Jurkat, Clone E6-1 (cell line): ENCODE measurements around the gene BRD2.

Experiments used
- DNase-seq: peaks from one replicate; pipeline ENCODE4 v3.0.0-alpha.2; 2011; ENCODE audit warnings: low read depth, low spot score
- H3K4me3 ChIP-seq: 2 replicates; pipeline ENCODE4 v1.5.1; 2011; ENCODE audit warnings: mild to moderate bottlenecking, low read length, control low read depth, moderate library complexity

BRD2 gene

GRCh38 chr6:32947552-32948465 lies 20.6 kb upstream of the BRD2 start:
- no peak overlapping the region for H3K4me3 ChIP-seq
- no peak for DNase-seq

GRCh38 chr6:32949113-32949512 lies 19.3 kb upstream of the BRD2 start:
- DNase-seq, result no peak
- no peak overlapping the region for H3K4me3 ChIP-seq

- H3K4me3 ChIP-seq, result no peak overlapping the region
- no peak for DNase-seq
These were observed 18.4 kb upstream of the BRD2 start for GRCh38 chr6:32950010-32950409.

- no peak for DNase-seq
- H3K4me3 ChIP-seq, result no peak overlapping the region
These were observed 17.9 kb upstream of the BRD2 start for GRCh38 chr6:32950449-32950848.

- H3K4me3 ChIP-seq, result no peak within 1 kb of the TSS; the same call in 1 of the 2 replicates
- DNase-seq, result peak; percentile 77
These were observed 15.3 kb upstream of the BRD2 start, which contains the start of gene HLA-DMA for GRCh38 chr6:32952817-32953739. TSS of gene HLA-DMA (minus strand) at chr6:32953097. CDS start at chr6:32953036, 61 bp downstream.

- DNase-seq, result no peak
These were observed 14.6 kb upstream of the BRD2 start for GRCh38 chr6:32953775-32954174.

GRCh38 chr6:32954267-32954666 lies 14.1 kb upstream of the BRD2 start:
- DNase-seq, result no peak
- H3K4me3 ChIP-seq, result no peak overlapping the region

More at GRCh38 chr6:32953775-32954174, 14.6 kb upstream of the BRD2 start:
- no peak overlapping the region for H3K4me3 ChIP-seq

- peak; percentile 60 for DNase-seq
- no peak overlapping the region for H3K4me3 ChIP-seq
These were observed 13.2 kb upstream of the BRD2 start for GRCh38 chr6:32954986-32955802.

GRCh38 chr6:32956176-32956575 lies 12.2 kb upstream of the BRD2 start:
- no peak overlapping the region for H3K4me3 ChIP-seq
- no peak for DNase-seq

- H3K4me3 ChIP-seq, result no peak overlapping the region
These were observed 7.8 kb upstream of the BRD2 start for GRCh38 chr6:32960563-32960962.

GRCh38 chr6:32962213-32962826 lies 6.1 kb upstream of the BRD2 start:
- DNase-seq, result no peak
- H3K4me3 ChIP-seq, result no peak overlapping the region

More at GRCh38 chr6:32960563-32960962, 7.8 kb upstream of the BRD2 start:
- no peak for DNase-seq

GRCh38 chr6:32963866-32964265 lies 4.5 kb upstream of the BRD2 start:
- no peak for DNase-seq
- no peak overlapping the region for H3K4me3 ChIP-seq

GRCh38 chr6:32964776-32965175 lies 3.6 kb upstream of the BRD2 start:
- no peak for DNase-seq
- no peak overlapping the region for H3K4me3 ChIP-seq

GRCh38 chr6:32967151-32968091 lies 973 bp upstream of the BRD2 start:
- H3K4me3 ChIP-seq, result peak overlapping the region; percentile 95
- DNase-seq, result peak; percentile 60

GRCh38 chr6:32968867-32969684 lies 682 bp downstream of the BRD2 start:
- H3K4me3 ChIP-seq, result peak overlapping the region; percentile 95
- peak; percentile 79 for DNase-seq

GRCh38 chr6:32969685-32970412 lies 1.5 kb downstream of the BRD2 start:
- DNase-seq, result peak; percentile 75
- peak overlapping the region; percentile 95 for H3K4me3 ChIP-seq
